Measurements from ENCODE around the gene UCP3.

The UCP3 gene

DNA sequence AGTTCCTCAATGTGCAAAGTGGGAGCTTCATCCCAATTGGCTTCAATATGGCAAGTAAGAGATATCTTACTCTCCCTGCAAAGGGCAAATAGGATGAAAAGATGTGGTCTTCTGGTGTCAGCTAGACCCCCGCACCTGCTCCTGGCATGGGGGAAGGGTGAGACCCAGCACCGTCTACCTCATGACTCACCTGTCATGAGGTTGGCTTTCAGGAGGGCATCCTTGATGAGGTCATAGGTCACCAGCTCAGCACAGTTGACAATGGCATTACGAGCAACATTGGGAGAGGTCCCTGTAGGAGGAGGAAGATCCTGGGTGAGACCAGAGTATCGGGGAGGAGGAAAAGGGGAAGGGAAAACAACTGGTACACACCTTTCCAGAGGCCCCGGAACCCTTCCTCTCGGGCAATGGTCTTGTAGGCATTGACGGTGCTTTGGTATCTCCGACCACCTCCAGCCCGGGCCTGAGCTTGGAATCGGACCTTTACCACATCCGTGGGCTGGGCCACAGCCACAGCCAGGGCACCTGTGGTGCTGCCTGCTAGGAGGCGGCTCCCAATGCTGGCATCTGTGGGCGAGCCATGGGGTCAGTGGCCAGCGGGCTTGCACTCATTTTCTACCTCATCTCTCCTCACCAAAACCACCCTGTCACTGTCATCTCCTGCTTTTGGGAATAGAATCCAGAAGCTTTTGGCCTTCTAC, 32.3 kb downstream of the UCP3 start:
- DNase-seq: no peak

GRCh38 chr11:73975479-73975757, 33.5 kb downstream of the UCP3 start:
- DNase-seq: no peak

DNA sequence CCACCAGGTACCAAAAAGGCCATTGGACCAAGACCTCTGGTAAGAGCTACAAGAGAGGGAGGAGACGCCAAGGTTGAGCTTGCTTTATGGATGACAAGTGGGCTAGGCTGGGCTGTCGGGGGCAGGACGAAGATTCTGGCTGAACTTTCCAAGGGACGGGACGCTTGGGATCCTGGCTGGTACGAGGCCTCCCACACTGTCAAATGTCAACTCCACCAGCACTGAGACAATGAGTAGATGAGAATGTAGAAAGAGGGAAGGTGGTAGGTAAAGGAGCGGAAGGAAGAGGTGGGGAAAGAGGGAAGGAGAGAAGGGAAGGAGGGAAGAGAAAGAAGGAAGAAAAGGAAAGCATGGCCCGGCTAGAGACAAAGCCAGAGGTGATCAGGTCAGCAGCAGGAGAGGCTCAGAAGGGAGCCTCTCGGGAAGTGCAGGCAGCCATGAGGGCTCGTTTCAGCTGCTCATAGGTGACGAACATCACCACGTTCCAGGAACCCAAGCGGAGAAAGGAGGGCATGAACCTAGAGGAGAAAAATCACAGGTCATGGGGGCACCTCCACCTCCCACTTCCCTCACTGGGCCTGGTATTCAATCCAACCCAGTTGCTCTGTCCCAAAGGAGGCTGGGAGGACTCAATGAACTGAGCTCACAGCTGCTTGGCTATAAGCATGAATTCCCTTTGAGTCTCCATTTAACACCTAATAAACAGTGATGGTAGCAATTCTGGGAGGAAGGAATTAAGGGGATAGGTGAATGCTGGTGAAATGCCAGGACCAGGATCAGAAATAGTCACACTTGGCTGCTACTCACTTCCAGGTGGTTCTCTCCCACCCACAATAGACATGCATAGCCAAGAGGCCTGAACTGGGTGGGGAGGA, 34.0 kb downstream of the UCP3 start:
- DNase-seq: no peak

DNA sequence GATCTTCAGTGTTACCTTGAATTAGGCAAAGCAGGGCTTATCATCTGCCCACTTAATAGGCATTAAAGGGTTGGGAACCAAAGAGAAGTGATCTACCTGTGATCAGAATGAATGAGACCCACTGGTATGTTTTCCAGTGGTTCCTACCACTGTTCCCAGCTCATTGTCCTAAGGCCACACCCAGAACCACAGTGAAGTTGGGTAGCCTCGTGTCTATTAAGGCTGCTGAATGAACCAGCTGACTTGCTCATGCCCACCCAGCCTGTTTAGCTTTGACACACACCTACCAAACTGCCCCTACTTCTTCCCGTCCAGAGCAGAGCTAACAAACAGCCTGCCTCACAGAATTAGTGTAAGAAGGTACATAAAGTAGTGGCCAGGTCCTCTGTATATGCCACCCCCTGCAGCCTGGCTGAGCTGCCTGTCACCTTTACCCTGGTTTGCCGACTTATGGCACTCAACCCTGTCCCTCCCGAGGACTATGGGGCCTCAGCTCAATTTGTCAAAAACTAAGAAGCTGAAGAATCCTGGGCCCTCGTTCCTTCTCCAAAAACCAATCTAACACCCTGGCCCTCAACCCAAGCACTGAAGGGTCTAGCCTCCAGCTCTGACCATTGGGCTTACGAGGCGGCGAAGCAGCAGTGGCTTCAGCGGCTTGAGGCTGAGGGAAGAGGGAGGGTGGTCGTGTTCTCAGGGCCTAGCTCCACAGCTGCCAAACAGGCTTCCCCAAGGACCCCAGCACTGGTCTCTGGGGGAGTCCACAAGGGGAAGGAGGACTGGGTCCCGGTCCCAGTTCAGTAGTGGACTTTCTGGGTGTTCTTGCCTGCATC, 36.0 kb downstream of the UCP3 start:
- DNase-seq: no peak

DNA sequence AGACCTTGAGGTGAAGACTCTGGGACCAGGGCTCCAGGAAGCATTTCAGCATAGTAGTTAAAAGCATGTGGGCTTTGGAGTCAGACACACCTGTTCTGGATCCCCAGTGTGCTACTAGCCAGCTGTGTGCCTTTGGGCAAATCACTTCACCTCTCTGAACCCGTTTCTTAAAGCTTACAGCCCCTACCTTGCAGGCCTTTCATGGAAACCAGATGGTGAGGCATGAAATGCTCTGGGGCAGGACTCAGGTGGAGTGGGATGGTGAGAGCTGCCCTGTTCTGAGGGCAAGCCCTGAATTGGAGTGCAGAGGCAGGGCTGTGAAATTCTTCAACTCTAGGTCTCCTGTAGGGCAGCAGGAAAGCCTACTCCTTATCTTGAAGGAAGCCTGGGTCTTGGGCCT, 36.7 kb downstream of the UCP3 start:
- DNase-seq: no peak

GRCh38 chr11:73971175-73971719, 37.6 kb downstream of the UCP3 start:
- no peak for DNase-seq

GRCh38 chr11:73969991-73970800, 38.7 kb downstream of the UCP3 start:
- DNase-seq: no peak

- DNase-seq: no peak
These were observed 39.8 kb downstream of the UCP3 start for GRCh38 chr11:73969091-73969490.

GRCh38 chr11:73968356-73968966, 40.4 kb downstream of the UCP3 start:
- DNase-seq: no peak

DNA sequence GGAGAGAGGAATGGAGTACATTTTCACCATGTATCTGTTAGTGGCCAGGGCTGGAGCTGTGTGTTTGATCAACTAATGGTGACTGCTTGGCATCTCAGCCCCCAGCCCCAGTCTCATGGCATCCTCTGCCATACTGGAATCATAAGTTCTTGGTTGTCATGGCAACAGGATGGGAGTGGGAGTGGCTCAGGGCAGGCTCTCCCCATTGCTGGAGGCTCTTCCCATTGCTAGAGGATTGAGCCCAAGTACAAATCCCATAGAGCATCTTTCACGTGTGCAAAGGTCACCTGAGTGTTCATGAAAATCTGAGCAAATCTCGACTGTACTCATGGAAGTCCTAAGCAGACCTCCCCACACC, 43.1 kb downstream of the UCP3 start:
- DNase-seq: no peak

DNA sequence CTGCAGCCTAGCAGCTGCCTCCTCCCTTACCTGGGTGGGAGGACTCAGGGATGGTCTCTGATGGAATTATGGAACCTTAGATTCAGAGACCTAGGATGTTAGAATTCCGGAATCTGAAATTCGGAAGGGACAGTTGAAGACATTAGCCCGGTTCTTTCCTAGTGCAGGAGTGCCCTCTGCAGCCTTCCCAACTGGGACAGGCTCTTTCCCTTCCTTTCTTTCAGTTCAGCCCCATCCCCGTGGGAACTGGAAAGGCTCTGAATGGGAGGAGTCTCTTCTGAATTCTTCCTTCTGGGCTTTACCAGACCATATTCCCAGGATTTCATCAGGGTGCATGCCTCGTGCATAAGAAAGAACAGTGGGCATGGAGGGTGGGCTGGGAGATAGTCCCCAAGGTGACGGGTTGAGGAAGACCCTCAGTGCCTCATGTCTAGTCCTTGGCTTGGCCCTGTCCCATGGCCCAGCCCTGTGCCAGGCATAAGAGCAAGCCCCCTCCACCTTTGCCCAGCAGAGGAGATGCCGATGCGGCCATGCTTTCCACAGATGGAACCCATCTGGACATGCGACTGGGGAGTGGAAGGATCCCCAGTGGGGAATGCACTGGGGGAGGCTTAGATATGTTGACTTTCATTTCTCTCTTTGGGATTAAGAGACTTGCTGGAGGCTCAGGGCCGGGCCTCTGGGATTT, 43.7 kb downstream of the UCP3 start:
- no peak for DNase-seq

DNA sequence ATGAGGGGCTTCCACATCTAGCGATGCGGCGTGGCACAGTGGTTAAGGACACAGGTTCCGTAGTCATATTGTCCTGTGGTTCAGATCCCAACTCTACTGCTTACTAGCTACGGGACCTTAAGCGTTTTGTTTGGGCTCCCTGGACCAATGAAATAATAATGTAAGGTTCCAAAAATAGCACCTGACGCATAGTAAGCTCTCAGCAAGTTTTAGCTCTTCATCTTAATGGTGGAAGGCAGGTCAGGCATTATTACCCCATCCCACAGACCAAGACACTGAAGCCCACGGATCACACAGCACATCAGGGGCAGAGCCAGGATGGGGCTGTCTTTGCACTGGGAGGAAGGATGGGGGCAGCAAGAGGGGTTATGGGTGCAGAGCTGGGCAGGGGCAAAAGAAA, 45.0 kb downstream of the UCP3 start:
- no peak for DNase-seq

GRCh38 chr11:73962101-73962705, 46.7 kb downstream of the UCP3 start:
- DNase-seq: no peak

DNA sequence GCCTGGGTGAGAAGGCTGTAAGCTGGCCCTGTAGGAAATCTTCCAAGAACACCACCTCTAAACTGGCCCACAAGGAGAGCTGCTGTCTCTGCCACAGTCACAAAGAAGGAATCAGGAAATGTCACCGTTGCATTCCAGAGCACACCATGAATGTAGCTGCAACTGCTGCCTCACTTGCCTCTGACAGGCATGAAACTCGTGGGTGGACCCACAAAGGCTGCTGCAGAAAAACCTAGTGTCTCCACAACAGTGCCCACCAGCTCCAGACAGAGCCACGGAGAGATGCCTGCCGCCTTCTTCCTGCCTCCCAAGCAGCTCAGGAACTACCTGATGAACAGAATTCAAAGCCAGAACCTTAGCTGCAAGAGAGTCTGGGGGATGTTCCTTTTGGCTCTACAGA, 47.6 kb downstream of the UCP3 start:
- no peak for DNase-seq

DNA sequence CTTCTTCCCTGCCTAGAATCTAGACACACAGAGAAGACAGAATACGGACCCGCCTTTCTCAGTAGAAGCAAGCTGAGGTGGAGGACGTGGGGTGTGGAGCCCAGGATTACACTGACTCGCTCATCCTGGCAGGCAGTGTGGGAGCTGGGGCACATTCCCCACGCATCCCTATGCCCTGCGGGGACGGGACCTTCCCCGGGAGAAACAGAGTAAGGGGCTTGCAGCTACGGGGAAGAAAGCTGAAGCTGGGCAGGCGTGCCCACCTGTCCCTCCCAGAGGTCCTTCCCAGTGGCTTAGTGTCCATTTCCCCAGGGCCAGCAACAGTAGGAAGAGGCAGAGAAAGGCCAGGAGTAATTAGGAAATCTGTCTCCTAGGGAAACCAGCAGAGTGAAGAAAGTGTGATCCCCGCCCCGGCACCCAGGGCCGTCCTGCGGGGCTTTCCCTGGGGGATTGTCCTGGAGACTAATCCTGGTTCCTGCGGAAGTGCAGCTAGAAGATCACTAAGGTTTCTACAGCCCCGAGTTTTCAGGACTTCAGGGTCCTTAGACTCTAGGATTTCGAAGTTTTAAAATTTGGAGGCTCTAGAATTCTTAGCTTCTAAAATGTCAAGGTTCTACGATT, 50.3 kb downstream of the UCP3 start:
- no peak for DNase-seq

GRCh38 chr11:73957654-73958361, 51.1 kb downstream of the UCP3 start:
- no peak for DNase-seq

DNA sequence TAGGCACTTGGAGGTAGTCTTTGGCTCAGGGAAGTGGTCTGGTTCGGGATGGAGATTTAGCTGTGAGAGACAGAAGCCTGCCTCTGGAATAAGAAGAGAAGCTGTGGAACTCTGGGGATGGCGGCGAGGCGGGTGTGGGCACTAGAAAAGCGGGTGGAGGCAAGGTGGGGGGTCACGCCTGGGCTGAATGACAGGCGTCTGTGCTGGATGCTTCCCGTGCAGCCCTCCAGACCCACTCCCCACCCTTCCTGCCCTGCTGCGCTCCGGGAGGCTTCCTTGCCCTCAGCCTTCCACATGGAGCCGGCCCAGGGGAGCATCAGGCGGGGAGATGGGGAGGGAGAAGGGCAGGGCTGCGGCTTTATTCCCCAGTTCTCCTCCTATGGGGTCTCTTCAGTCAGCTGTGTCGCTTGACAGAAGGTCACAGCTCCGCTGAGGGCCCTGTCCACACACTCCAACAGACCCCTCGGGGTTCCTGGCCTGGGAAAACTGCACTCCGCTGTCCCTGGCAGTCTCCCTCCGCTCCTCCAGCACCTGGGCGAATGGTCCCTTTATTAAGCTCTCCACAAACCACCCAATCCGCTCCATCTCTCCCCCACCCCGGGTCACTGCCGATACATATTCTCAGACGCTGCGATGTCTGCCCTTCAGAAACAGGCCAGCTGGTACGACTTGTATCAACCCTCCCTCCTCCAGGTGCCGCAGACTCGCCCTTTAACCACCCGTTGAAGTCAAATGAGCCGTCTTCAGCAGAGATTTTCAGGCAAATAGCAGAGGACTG, 51.8 kb downstream of the UCP3 start:
- DNase-seq: no peak

DNA sequence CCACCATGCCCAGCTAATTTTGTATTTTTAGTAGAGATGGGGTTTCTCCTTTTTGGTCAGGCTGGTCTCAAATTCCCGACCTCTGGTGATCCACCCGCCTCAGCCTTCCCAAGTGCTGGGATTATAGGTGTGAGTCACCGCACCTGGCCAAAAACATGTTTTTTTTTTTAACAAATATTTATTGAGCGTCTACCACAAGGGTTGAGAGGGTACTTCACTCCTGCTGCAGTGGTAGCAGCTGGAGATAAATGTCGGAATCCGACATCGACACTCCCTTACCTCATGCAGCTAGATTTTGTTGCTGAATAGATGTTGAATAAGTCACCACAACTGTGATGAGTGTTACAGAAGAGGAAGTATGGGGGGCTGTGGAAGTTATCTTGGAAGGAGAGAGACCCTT, 57.1 kb downstream of the UCP3 start:
- peak; percentile 94 for DNase-seq

All from NCI-H2029 (cell line).